Stimulated activated memory B cell treated with anti-CD40 and anti-IgM and Interleukin-4, amounts not matched to agents 10 μg/mL and 1 μg/mL and 100 μg/mL, for 72 hours (primary cell): Measurements from ENCODE around the gene FAM131B.
A peak's percentile ranks its signal among the peaks of the same experiment; 100 is the strongest.

Experiments used
- ATAC-seq: fragments of 150-1000 bp; cut with Tn5 transposase; 2 replicates; pipeline ENCODE4 v1.10.0; 2021
- H3K27ac Mint-ChIP-seq: one replicate; pipeline ENCODE4 v1.8.0; 2022; ENCODE audit warnings: mild to moderate bottlenecking, mixed read lengths
- H3K27me3 Mint-ChIP-seq: one replicate; pipeline ENCODE4 v1.8.0; 2022; ENCODE audit warnings: mixed read lengths
- H3K36me3 Mint-ChIP-seq: one replicate; pipeline ENCODE4 v1.8.0; 2022; ENCODE audit warnings: mixed read lengths
- H3K4me1 Mint-ChIP-seq: one replicate; pipeline ENCODE4 v1.8.0; 2022; ENCODE audit warnings: mixed read lengths
- H3K4me3 Mint-ChIP-seq: one replicate; pipeline ENCODE4 v1.8.0; 2022; ENCODE audit warnings: mild to moderate bottlenecking, moderate library complexity, mixed read lengths
- H3K9me3 Mint-ChIP-seq: one replicate; pipeline ENCODE4 v1.8.0; 2022; ENCODE audit warnings: mixed read lengths

FAM131B gene

GRCh38 chr7:143305423-143306070, 57.0 kb downstream of the FAM131B start:
- no peaks in the 10 kb centered on the region for H3K9me3 Mint-ChIP-seq
- H3K36me3 Mint-ChIP-seq: peaks cover 89% of the 10 kb centered on the region
- no peak overlapping the region for H3K4me3 Mint-ChIP-seq
- no peaks in the 10 kb centered on the region for H3K27me3 Mint-ChIP-seq
- H3K27ac Mint-ChIP-seq: peak overlapping the region; percentile 4
- H3K4me1 Mint-ChIP-seq: peaks cover 29% of the 10 kb centered on the region
- ATAC-seq: peak; percentile 59

DNA sequence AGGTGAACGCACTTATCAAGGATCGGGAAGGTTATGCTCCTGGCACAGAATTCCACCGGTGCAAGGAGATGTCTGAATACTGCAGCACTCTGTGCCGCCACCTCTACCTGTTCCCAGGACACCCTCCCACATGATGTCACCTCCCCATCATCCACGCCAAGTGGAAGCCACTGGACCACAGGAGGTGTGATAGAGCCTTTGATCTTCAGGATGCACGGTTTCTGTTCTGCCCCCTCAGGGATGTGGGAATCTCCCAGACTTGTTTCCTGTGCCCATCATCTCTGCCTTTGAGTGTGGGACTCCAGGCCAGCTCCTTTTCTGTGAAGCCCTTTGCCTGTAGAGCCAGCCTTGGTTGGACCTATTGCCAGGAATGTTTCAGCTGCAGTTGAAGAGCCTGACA, 57.6 kb downstream of the FAM131B start:
- ATAC-seq: no peak
- H3K36me3 Mint-ChIP-seq: peaks cover 89% of the 10 kb centered on the region
- H3K4me3 Mint-ChIP-seq: no peak overlapping the region
- H3K27ac Mint-ChIP-seq: peak overlapping the region; percentile 4
- H3K9me3 Mint-ChIP-seq: no peaks in the 10 kb centered on the region
- H3K27me3 Mint-ChIP-seq: no peaks in the 10 kb centered on the region
- H3K4me1 Mint-ChIP-seq: peaks cover 29% of the 10 kb centered on the region

DNA sequence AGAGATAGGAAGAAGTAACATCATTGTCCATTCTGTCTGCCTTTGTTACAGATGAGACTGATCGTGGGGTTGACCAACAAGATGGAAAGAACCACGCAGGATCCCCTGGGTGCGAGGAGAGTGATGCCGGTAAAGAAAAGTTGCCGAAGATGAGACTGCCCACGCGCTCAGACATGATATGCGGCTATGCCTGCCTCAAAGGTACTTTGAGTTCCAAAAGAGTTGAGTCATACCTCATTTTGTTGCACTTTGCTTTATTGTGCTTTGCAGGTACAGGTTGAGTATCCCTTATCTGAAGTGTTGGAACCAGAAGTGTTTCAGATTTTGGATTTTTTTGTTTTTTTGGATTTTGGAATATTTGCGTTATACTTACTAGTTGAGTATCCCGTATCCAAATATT, 58.8 kb downstream of the FAM131B start:
- peaks cover 35% of the 10 kb centered on the region for H3K4me1 Mint-ChIP-seq
- no peak for ATAC-seq
- H3K27ac Mint-ChIP-seq: no peak overlapping the region
- H3K9me3 Mint-ChIP-seq: no peaks in the 10 kb centered on the region
- H3K27me3 Mint-ChIP-seq: no peaks in the 10 kb centered on the region
- H3K4me3 Mint-ChIP-seq: no peak overlapping the region
- peaks cover 90% of the 10 kb centered on the region for H3K36me3 Mint-ChIP-seq
